ENCODE results near the gene DIPK1B. TPM values are rescaled to one million over a fixed set of nuclear protein-coding genes. Genes with fewer than 3 reads are reported as not detected.

DIPK1B gene
- total RNA-seq, 4 donors from 2014 or later = 3.2 to 26.3 (median 21.0) TPM

GRCh38 chr9:136668983-136669790 is 43.2 kb upstream of the DIPK1B start:
- intact Hi-C loops (cut with DNase I; ENCODE audit: low total_unique reads) = no loop called here
- Histone ChIP-seq H3K27ac (peak overlapping the region in 1 of 2 donors; percentile 49), H3K9me3 (no peaks in the 10 kb centered on the region), H3K36me3 (no peaks in the 10 kb centered on the region), H3K4me3 (peak overlapping the region in 1 of 2 donors; percentile 24), H3K27me3 (peaks cover 0 to 18% of the 10 kb centered on the region in 2 donors), H3K4me1 (peaks cover 0 to 18% of the 10 kb centered on the region in 2 donors)
- no peak for TF ChIP-seq CTCF (IDR thresholded peaks at IDR 0.05)
- no peak for DNase-seq

- peak overlapping the region in 1 of 2 donors; percentile 49 for H3K27ac ChIP-seq
- no peak for DNase-seq
- intact Hi-C loops (cut with DNase I; ENCODE audit: low total_unique reads) = no loop called here
- H3K27me3 ChIP-seq = peaks cover 0 to 18% of the 10 kb centered on the region in 2 donors
- H3K9me3 ChIP-seq = no peaks in the 10 kb centered on the region
- H3K36me3 ChIP-seq = no peaks in the 10 kb centered on the region
- TF ChIP-seq CTCF (IDR thresholded peaks at IDR 0.05) = no peak
- peak overlapping the region in 1 of 2 donors; percentile 24 for H3K4me3 ChIP-seq
- H3K4me1 ChIP-seq = peaks cover 0 to 18% of the 10 kb centered on the region in 2 donors
Measured at GRCh38 chr9:136669791-136670464, 42.4 kb upstream of the DIPK1B start.

GRCh38 chr9:136670576-136671253 is 41.7 kb upstream of the DIPK1B start:
- Histone ChIP-seq H3K27ac (peak overlapping the region in 1 of 2 donors; percentile 27), H3K27me3 (peaks cover 0 to 15% of the 10 kb centered on the region in 2 donors), H3K9me3 (no peaks in the 10 kb centered on the region), H3K4me1 (peaks cover 0 to 14% of the 10 kb centered on the region in 2 donors), H3K4me3 (no peak overlapping the region), H3K36me3 (no peaks in the 10 kb centered on the region)
- DNase-seq = no peak
- TF ChIP-seq POLR2A (IDR thresholded peaks at IDR 0.05) = no peak
- TF ChIP-seq CTCF (IDR thresholded peaks at IDR 0.05) = no peak
- intact Hi-C loops (cut with DNase I; ENCODE audit: low total_unique reads) = no loop called here

- Histone ChIP-seq H3K27me3 (peaks cover 0 to 15% of the 10 kb centered on the region in 2 donors), H3K4me1 (peaks cover 0 to 12% of the 10 kb centered on the region in 2 donors), H3K9me3 (no peaks in the 10 kb centered on the region), H3K27ac (no peak overlapping the region), H3K36me3 (no peaks in the 10 kb centered on the region), H3K4me3 (no peak overlapping the region)
- TF ChIP-seq CTCF (IDR thresholded peaks at IDR 0.05) (no peak), POLR2A (IDR thresholded peaks at IDR 0.05) (no peak)
- intact Hi-C loops (cut with DNase I; ENCODE audit: low total_unique reads) = no loop called here
- no peak for DNase-seq
Measured at GRCh38 chr9:136671254-136671614, 41.1 kb upstream of the DIPK1B start.
